CD4-positive, alpha-beta T cell (primary cell): ENCODE results near the gene EVA1A. TPM values are rescaled to one million over a fixed set of nuclear protein-coding genes. Genes with fewer than 3 reads are reported as not detected.
"Not testable (repeated sequence)": the region's sequence is repeated elsewhere in the genome, so short reads cannot be mapped to it uniquely, and the experiment has no call there.

Source experiments
- ATAC-seq: fragments of 200-7000 bp; cut with Tn5 transposase; one replicate; pipeline ENCODE4 v1.10.0; 2022; ENCODE audit warnings: mild to moderate bottlenecking; ENCODE audit not compliant: poor library complexity
- CTCF ChIA-PET: fragments of 350-600 bp; sonication (Branson Sonifier 250); formaldehyde crosslinking; loops from one replicate; lab custom pipeline; 2021; ENCODE audit warnings: antibody characterized with exemption, inconsistent platforms; lab: Charles Lee
- POLR2A ChIA-PET: fragments of 350-600 bp; sonication (Branson Sonifier 250); formaldehyde crosslinking; loops from one replicate; lab custom pipeline; 2021; ENCODE audit warnings: antibody characterized with exemption, inconsistent platforms; lab: Charles Lee
- DNase-seq, 14 experiments: peaks; one replicate each; pipeline ENCODE4 v3.0.0-alpha.2; 2013 to 2020; ENCODE audit warnings: mixed read lengths in 2 of 14
- H3K27ac ChIP-seq, 2 donors: one replicate each; pipeline versions ENCODE4 v1.5.1 to v1.7.0; 2013; ENCODE audit warnings: low read length in 2 of 2, low read depth in 1 of 2, mild to moderate bottlenecking in 1 of 2
- H3K27me3 ChIP-seq, 2 experiments: 1 replicate in 1 of 2; 2 replicates in 1 of 2; pipeline versions ENCODE4 v1.6.1 to v1.7.0; 2013; ENCODE audit warnings: low read length in 2 of 2, control low read depth in 1 of 2, mild to moderate bottlenecking in 1 of 2, moderate library complexity in 1 of 2; ENCODE audit not compliant: insufficient read depth in 2 of 2, control insufficient read depth in 1 of 2
- H3K36me3 ChIP-seq: one replicate; pipeline ENCODE4 v1.6.1; 2013; ENCODE audit warnings: low read length, control low read depth; ENCODE audit not compliant: insufficient read depth
- H3K4me1 ChIP-seq: one replicate; pipeline ENCODE4 v1.6.1; 2013; ENCODE audit warnings: low read length, control low read depth; ENCODE audit not compliant: insufficient read depth
- H3K4me3 ChIP-seq: one replicate; pipeline ENCODE4 v1.5.1; 2013; ENCODE audit warnings: mild to moderate bottlenecking, low read length, moderate library complexity
- H3K9me3 ChIP-seq, 2 experiments: 1 replicate in 1 of 2; 2 replicates in 1 of 2; pipeline versions ENCODE4 v1.6.1 to v1.7.0; 2013; ENCODE audit warnings: low read length in 2 of 2, mild to moderate bottlenecking in 2 of 2, control low read depth in 1 of 2, moderate library complexity in 1 of 2; ENCODE audit not compliant: control insufficient read depth in 1 of 2, insufficient read depth in 1 of 2
- H3K27ac Mint-ChIP-seq: one replicate; pipeline ENCODE4 v1.8.0; 2020; ENCODE audit warnings: mixed read lengths
- H3K27me3 Mint-ChIP-seq: one replicate; pipeline ENCODE4 v1.8.0; 2021; ENCODE audit warnings: mixed read lengths
- H3K36me3 Mint-ChIP-seq: one replicate; pipeline ENCODE4 v1.8.0; 2021; ENCODE audit warnings: low read depth, mixed read lengths
- H3K4me1 Mint-ChIP-seq: one replicate; pipeline ENCODE4 v1.8.0; 2021; ENCODE audit warnings: low read depth, mixed read lengths
- H3K4me3 Mint-ChIP-seq: one replicate; pipeline ENCODE4 v1.8.0; 2020; ENCODE audit warnings: mild to moderate bottlenecking, mixed read lengths
- H3K9me3 Mint-ChIP-seq: one replicate; pipeline ENCODE4 v1.8.0; 2020; ENCODE audit warnings: mixed read lengths
- intact Hi-C, 2 experiments: fragments of 100-400 bp; cut with DNase I in 1 of 2; cut with micrococcal nuclease in 1 of 2; formaldehyde crosslinking; loops; one replicate each; pipeline versions ENCODE4 v1.15.1 to v1.9.0; 2023 to 2025; cut with DNase I, micrococcal nuclease
- total RNA-seq, 174 experiments: library from RNA in 2 of 174; stranded (reverse) in 2 of 174; gene quantifications; one replicate each; pipeline ENCODE4 v1.2.3 and lab custom pipeline; 2021 to 2026
- TF ChIP-seq, protein P1 (sequence below): fragments of 200-600 bp; IDR thresholded peaks from one replicate; pipeline ENCODE4 v1.8.0; 2022; ENCODE audit warnings: antibody characterized with exemption, mild to moderate bottlenecking

Gene EVA1A
- total RNA-seq, 2 experiments from 2014 or later: not detected

DNA sequence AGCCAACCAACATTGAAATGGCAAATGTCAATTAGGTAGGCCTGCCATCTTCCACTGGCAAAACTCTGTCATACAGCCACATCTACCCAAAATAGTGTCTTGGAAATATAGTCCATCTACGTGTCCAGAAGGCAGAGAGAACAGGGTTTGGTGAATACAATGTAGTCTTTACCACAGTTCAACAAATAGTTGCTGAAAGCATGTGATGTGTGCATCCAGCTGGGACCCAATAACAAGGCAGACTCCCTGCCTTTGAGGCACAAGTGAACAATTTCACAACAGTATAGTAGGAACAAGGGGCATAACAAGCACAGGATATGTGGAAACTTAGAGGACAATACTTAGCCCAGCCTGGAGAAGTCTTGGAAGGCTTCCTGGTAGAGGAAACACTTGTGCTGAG lies 72.6 kb downstream of the EVA1A start:
- DNase-seq: no peak
- H3K27ac ChIP-seq: no peak overlapping the region
- no peak overlapping the region for H3K27ac Mint-ChIP-seq
- intact Hi-C loops: no loop called here
- H3K9me3 Mint-ChIP-seq: no peaks in the 10 kb centered on the region
- H3K36me3 Mint-ChIP-seq: no peaks in the 10 kb centered on the region
- no peak overlapping the region for H3K4me3 ChIP-seq
- H3K4me3 Mint-ChIP-seq: no peak overlapping the region
- TF ChIP-seq, protein P1, sequence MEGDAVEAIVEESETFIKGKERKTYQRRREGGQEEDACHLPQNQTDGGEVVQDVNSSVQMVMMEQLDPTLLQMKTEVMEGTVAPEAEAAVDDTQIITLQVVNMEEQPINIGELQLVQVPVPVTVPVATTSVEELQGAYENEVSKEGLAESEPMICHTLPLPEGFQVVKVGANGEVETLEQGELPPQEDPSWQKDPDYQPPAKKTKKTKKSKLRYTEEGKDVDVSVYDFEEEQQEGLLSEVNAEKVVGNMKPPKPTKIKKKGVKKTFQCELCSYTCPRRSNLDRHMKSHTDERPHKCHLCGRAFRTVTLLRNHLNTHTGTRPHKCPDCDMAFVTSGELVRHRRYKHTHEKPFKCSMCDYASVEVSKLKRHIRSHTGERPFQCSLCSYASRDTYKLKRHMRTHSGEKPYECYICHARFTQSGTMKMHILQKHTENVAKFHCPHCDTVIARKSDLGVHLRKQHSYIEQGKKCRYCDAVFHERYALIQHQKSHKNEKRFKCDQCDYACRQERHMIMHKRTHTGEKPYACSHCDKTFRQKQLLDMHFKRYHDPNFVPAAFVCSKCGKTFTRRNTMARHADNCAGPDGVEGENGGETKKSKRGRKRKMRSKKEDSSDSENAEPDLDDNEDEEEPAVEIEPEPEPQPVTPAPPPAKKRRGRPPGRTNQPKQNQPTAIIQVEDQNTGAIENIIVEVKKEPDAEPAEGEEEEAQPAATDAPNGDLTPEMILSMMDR: no peak
- no peak for ATAC-seq
- H3K9me3 ChIP-seq: peaks cover 0 to 1% of the 10 kb centered on the region in 2 experiments
- no peaks in the 10 kb centered on the region for H3K4me1 ChIP-seq
- POLR2A ChIA-PET: no interaction called here
- no peaks in the 10 kb centered on the region for H3K36me3 ChIP-seq
- no peaks in the 10 kb centered on the region for H3K4me1 Mint-ChIP-seq
- H3K27me3 Mint-ChIP-seq: peaks cover 28% of the 10 kb centered on the region
- CTCF ChIA-PET: no interaction called here
- H3K27me3 ChIP-seq: peaks cover 0 to 3% of the 10 kb centered on the region in 2 experiments

DNA sequence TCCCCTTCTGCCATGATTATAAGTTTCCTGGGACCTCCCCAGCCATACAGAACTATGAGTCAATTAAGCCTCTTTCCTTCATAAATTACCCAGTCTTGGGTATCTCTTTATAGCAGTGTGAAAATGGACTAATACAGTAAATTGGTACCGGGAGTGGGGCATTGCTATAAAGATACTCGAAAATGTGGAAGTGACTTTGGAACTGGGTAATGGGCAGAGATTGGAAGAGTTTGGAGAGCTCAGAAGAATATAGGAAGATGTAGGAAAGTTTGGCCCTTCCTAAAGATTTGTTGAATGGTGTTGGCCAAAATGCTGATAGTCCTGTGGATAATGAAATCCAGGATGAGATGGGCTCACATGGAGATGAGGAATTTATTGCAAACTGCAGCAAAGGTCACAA lies 74.0 kb downstream of the EVA1A start:
- intact Hi-C loops, H3K9me3 ChIP-seq, H3K27ac Mint-ChIP-seq, POLR2A ChIA-PET, H3K27ac ChIP-seq, H3K9me3 Mint-ChIP-seq, H3K27me3 ChIP-seq, CTCF ChIA-PET, H3K4me1 Mint-ChIP-seq, H3K36me3 Mint-ChIP-seq, DNase-seq, H3K4me1 ChIP-seq, H3K4me3 ChIP-seq, H3K36me3 ChIP-seq, ATAC-seq, H3K4me3 Mint-ChIP-seq: not testable (repeated sequence)
- peaks cover 30% of the 10 kb centered on the region for H3K27me3 Mint-ChIP-seq

DNA sequence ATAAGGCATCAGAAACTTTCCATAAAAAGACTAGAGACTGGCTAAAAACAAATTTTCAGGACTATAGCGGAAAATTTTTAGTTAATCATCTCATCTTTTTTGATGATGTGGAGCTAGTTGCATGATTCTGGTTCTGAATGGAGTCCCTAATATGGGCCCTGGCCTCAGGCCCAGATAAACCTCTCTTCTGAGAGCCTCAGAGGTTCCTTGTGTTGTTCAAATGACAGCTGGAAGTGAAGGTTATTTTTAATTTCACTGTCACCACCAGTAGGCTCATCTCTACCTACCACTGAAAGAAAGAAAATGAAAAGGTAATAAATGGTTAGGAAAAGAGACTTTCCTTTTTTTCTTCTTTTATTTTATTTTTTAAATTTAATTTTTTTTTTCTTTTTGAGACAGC lies 75.9 kb downstream of the EVA1A start:
- Histone ChIP-seq H3K27ac (no peak overlapping the region), H3K9me3 (no peaks in the 10 kb centered on the region), H3K36me3 (no peaks in the 10 kb centered on the region), H3K4me1 (no peaks in the 10 kb centered on the region), H3K27me3 (no peaks in the 10 kb centered on the region), H3K4me3 (no peak overlapping the region)
- no peaks in the 10 kb centered on the region for H3K36me3 Mint-ChIP-seq
- TF ChIP-seq, protein P1: no peak
- H3K27me3 Mint-ChIP-seq: peaks cover 30% of the 10 kb centered on the region
- ATAC-seq (no peak), DNase-seq (no peak)
- no peak overlapping the region for H3K4me3 Mint-ChIP-seq
- ChIA-PET POLR2A (no interaction called here), CTCF (no interaction called here)
- no peak overlapping the region for H3K27ac Mint-ChIP-seq
- no peaks in the 10 kb centered on the region for H3K9me3 Mint-ChIP-seq
- H3K4me1 Mint-ChIP-seq: no peaks in the 10 kb centered on the region
- intact Hi-C loops: no loop called here

DNA sequence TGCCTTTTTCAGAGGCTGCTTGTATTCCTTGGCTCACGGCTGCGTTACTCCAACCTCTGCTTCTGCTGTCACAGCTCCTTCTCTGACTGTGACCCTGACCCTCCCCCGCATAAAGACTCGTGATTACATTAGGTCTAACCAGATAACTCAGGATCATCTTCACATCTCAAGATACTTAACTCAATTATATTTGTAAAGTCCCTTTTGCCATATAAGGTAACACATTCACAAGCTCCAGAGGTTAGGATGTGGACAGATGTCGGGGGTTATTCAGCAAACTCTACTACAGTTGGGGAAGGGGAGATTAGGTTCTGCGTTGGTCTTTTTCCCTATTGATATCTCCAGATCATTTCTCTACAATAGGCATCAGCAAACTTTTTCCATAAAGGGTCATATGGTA lies 76.9 kb downstream of the EVA1A start:
- TF ChIP-seq, protein P1: no peak
- H3K36me3 Mint-ChIP-seq: no peaks in the 10 kb centered on the region
- DNase-seq (no peak), ATAC-seq (no peak)
- H3K27ac Mint-ChIP-seq: no peak overlapping the region
- Histone ChIP-seq H3K4me3 (no peak overlapping the region), H3K9me3 (no peaks in the 10 kb centered on the region), H3K27ac (no peak overlapping the region), H3K36me3 (no peaks in the 10 kb centered on the region), H3K4me1 (no peaks in the 10 kb centered on the region), H3K27me3 (no peaks in the 10 kb centered on the region)
- POLR2A ChIA-PET: no interaction called here
- H3K4me1 Mint-ChIP-seq: no peaks in the 10 kb centered on the region
- intact Hi-C loops: no loop called here
- H3K27me3 Mint-ChIP-seq: peaks cover 24% of the 10 kb centered on the region
- no peak overlapping the region for H3K4me3 Mint-ChIP-seq
- no peaks in the 10 kb centered on the region for H3K9me3 Mint-ChIP-seq
- CTCF ChIA-PET: no interaction called here
